Anterior cingulate cortex (tissue), 58 donors: ENCODE measurements around the gene TEX29.
A peak's percentile ranks its signal among the peaks of the same experiment; 100 is the strongest.

Source experiments
- DNase-seq, 58 donors: peaks; one replicate each; lab custom pipeline; 2025; lab: John Stamatoyannopoulos, UW

Gene TEX29

DNA sequence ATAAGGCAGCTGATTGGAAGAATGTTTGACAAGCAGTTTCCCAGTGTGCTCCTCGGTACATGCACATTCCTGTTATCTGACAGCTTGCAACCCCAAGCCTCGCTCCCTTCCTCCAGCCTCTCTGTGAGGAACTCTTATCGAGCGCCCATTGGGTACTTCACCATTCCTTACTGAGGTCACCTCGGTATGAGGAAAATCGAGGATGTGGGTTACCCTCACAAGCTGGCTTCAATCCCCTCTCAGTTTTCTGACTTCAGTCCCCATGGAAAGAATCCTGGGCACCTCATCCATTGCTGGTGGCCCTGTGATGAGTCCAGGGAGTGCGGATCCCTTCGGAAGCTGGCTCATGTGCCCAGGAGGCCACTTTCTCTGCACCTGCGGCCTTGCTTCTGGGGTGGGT, 17.3 kb downstream of the TEX29 start:
- no peak for DNase-seq

DNA sequence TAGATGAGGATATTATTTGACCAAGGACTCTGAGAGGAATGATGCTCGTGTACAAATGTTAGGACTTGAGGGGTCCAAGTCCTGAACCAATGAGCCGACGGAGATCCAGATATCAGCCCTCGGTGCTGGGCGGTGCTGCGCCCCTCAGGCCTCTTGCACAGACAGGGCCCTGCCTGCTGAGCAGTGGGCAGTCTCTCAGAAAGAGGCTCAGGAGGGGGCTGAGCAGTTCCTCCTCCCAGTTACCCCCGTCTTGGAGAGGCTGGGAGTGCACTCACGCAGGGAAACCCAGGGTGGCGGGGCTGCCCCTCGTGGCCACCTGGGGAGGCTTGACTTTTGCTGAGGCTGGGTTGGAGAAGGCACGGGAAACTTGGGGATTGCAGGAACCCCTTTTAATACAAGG, 18.4 kb downstream of the TEX29 start:
- no peak for DNase-seq

DNA sequence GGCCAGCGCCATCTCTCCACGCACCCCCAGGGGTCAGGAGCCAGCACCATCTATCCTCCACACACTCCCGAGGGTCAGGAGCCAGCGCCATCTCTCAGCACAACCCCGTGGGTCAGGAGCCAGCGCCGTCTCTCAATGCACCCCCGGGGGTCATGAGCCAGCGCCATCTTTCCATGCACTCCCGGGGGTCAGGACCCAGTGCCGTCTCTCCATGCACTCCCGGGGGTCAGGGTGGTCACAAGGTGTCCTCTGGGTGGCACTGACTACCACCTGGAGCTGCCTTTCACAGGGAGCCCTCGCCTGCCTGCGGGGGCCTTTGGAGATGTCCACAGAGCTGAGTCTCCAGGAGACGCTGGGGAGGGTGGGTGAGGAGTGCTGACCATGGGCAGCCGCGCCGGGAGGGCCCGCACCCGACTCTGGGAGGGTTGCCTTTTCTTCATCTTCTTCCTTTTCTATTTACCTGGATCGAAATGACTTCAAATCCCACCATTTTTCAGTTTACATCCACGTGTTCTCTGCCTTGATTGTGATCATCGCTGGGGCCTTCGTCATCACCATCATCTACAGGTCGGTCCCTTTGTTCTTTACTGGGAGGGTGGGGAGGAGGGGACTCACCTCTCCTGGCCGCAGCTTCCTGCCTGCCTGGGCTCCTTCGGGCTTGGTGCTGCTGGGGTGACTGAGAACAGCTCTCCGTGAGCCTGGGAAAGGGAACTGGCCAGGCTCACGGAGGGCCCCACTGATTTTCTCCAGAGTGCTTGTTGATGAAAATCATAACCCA, 19.1 kb downstream of the TEX29 start:
- no peak for DNase-seq

DNA sequence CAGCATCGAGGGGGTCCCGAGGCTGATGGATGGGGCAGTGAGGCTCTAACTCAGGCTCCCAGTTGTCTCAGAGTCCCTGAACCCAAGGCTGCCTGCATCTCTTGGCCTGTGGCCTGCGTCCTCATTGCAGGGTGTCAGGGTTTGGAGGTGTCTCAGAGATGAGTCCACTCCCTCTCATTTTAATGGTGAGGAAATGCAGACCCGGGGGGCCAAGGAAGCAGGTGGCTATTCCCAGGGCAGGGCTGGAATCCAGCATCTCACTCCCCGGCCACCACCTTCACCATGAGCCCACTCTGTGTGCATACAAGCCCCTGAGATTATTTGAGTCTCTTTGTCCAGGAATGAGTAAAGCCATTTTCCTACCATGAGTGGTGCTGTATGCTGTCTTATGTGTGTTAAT, 21.4 kb downstream of the TEX29 start:
- DNase-seq, result no peak

DNA sequence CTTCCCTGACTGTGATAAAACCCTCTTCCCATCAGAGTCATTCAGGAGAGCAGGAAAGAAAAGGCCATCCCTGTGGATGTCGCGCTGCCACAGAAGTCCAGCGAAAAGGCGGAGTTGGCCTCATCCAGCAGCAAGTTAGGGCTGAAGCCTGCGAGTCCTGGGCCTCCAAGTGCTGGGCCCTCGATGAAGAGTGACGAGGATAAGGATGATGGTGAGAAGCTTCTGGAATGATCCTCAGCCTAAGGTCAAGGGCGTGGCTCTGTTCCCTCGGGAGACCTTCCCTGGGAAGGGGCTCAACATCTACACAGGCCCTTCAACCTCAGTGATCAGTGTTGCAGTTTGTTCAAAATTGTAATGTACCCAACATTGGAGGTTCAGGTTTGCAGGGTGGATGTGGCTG, 22.3 kb downstream of the TEX29 start:
- DNase-seq, result no peak

DNA sequence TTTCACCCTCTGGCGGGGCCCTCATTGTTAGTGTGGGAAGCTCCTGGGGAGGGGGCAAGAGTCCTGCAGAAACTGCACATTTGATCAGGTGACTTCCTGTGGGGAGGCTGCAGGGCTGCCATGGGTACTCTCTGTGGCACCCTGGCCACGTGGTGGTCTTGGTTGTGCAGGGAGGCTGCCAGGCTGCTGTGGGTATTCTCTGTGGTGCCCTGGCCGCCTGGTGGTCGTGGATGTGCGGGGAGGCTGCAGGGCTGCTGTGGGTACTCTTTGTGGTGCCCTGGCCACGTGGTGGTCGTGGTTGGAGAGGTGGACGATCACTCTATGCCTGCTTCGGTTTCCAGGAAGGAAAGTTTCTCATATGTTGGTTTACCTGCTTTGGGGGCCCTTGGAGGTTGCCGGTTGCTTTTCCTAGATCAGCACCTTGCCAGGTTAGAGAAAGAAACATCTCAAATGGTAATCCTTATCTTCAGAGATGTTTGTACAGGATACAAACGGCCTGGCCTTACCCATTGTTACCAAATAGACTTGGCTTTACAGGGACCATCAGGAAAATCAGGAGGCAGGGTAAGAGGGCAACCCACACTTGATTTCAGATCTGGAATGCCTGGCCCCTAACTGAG, 22.9 kb downstream of the TEX29 start:
- no peak for DNase-seq

DNA sequence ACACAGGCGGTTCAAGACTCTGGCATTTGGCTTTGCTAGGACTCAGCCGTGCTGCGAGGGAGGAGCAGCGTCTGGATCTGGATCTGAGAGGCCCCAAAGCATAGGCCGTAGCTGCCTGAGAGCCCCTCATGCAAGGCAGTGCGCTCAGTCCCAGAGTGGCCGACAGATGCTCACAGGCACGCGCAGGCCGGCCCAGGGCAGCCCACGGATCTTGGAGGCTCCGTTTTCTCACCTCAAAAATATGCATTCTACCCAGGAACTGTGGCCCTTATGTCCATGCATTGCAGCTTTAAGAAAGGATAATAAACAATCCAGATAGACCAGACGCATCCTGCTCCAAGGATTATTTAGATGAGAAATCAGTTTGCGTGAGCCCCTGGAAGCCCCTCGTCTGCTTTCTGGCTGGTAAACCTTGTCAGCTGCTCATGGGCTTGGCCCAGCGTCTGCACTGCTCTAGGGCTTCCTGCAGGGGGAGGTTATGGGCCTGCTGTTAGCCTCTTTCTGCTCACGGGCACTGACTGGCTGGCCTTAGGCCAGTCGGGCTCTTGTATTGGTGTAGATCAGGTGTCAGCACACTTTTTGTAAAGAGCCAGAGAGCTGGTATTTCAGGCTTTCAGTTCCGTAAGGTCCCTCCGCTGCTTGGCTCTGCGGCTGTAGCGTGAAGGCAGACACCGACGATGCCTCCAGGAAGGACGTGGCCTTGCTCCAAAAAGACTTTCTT, 24.2 kb downstream of the TEX29 start:
- DNase-seq, result peak in 1 of 58 donors; percentile 19

DNA sequence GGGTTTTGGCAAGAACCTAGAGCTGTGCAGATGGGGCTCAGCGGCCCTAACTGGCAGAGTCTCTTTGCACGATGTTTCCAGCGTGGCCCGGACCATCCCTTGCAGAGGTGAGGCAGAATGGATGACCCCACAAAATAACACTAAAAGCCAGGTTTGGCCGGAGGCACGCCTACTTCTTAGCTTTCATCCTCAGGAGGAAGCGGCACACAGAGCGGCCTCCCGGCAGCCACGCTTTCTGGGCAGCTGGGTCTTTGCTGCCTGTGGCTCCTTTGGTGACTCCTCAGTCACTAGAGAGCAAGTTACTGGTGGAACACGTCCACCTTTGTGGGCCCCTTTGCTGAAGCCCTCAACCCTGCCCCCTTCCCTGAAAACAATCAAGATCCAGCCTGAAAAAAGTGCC, 25.2 kb downstream of the TEX29 start:
- no peak for DNase-seq

DNA sequence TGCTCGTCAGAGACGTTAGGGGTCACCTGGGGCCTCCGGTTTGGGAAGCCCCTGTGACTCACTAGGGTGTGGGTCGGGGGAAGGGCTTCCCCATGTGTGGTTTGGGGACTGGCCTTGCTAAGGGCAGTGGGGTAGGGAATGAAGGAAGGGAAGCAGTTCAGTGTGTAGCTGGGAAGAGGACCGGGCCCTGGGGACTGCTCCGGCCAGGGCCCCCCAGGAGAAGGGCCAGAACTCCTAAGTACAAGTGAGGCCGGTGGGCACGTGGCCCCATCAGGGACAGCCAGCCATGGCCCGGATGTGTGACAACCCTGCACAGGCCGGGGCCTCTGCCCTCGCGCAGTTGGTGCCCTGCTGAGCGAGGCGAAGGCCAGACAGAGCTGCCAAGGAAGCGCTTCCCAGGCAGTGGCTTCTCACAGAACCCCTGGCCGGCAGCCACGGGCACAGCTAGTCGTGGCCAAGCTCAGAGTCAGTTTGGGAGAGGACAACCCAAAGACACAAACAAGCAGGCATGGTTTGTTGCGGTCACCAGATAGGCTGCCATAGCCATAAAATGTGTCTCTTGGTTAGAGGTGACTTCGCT, 25.7 kb downstream of the TEX29 start:
- no peak for DNase-seq

DNA sequence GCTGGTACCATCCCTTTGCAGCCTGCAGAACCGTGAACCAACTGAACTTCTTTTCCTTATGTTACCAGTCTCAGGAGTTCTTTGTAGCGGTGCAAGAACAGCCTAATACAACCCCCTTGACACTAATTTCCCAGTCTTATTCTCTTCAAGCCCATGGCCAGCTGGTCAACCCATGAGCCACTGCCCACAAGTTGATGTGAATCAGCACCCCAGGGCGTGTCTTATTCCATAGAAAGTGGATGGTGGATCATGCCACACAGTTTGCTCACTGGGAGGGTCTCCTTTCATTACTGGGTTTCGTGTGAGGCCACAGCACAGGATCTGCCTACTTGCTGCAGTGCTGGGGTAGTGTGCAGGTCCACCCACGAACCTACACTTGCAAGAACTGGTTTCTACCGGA, 27.0 kb downstream of the TEX29 start:
- DNase-seq, result no peak

DNA sequence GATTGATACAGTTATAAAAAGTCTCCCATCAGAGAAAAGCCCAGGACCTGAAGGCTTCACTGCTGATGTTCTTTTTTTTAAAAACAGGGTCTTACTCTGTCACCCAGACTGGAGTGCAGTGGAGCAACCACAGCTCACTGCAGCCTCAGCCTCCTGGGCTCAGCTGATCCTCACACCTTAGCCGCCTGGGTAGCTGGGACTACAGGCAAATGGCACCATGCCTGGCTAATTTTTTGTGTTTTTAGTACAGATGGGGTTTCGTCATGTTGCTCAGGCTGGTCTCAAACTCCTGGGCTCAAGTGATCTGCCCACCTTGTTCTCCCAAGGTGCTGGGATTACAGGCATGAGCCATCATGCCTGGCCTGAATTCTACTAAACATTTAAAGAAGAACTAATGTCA, 33.1 kb downstream of the TEX29 start:
- DNase-seq, result no peak

DNA sequence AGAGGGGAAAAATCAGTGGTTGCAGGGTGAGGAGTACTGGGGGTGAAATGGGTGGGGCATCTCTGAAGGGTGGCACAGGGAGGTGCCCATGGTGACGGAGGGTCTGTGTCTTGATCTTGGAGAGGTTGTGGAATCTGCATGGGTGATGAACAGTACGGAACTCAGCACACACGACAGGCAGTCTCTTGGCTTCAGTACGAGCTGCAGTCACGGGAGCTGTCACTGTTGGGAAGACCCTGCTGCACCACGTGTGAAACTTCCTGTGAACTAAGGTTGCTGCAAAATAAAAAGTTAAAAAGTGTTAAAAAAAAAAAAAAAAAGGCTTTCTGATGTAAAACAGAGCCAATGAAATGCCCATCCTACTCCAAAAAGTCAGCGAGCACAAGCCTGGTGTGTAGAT, 34.3 kb downstream of the TEX29 start:
- DNase-seq, result no peak

DNA sequence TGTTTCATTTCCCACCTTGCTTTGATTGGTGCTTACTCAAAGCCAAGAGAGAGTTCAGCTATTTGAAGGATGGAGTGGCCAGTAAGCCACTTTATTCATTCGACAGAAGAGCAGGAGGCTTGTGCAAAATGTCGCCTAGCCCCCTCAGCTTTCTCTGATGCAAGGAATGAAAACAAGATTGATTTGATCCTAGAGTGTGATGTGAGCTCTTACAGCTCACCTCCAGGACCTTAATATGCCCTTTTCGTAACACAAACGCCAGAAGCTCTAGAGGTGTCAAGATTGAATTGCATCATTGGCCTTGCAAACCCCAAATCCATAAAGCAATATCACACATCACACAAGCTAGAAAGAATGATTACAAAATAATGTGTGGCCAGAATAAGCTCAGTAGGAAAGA, 36.4 kb downstream of the TEX29 start:
- DNase-seq, result no peak

DNA sequence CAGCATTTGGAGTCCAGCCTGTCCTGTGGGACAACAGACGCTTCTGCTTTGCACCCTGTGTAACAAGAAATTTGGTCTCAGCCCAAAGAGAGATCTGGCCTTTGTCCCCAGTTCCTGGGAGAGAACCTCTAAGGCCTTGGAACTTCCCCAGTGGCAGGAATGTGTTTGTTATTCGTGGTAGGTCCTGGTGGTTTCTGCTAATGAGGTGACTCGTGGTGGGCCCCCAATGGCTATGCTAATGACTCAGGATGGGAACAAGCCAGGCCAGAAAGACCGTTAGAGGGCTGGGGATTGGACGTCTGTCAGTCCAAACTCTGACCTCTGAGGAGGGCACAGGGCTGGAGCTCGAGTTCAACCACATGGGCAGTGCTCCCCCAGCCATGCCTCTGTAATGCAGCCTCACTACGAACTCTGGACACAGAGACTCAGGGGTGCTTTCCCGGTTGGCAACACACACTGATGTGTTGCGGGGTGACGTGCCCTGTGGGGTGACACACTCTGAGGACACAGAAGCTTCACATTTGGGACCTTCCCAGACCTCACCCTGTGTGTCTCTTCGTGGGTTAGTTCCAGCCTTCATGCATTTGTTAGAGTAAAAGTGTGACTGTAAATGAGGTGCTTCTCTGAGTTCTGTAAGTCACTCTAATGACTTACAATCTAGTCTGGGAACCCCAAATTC, 38.9 kb downstream of the TEX29 start:
- no peak for DNase-seq

DNA sequence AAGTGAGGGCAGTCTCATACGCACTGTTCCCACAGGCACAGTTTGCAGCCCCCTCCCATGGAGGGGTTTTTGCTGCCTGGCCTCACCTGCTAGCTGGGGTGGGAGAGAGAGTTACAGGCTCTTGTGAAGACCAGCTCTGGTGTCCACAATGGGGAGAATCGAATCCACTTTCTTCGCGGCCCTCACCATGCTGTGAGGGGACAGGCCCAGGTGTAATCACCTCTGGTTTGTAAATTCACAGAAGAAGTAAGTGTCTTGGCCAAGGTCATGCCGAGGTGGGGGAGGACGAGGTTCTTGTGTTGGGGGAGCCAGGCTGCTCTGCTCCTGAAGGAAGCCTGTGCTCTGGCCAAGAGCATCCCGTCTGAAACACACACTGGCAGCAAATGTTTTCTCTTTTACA, 39.5 kb downstream of the TEX29 start:
- DNase-seq, result no peak

DNA sequence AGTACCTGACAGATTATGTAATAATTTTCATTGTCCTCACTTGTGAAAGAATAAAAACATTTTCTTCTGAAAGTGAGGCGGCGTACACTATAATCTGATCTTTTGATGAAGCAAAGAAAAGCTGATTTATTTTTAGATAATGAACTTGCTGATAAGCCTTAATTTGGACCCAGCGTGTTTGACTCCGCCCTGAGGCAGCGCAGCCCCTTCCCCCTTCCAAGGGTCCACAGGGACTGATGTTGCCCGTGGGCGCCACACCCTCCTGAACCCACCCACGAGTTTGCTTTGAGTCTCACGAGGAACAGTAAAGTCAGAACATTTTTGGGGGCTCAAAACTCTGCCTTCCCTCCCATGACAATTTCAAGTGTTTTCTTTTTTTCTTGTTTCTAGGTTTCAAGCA, 40.0 kb downstream of the TEX29 start:
- no peak for DNase-seq

DNA sequence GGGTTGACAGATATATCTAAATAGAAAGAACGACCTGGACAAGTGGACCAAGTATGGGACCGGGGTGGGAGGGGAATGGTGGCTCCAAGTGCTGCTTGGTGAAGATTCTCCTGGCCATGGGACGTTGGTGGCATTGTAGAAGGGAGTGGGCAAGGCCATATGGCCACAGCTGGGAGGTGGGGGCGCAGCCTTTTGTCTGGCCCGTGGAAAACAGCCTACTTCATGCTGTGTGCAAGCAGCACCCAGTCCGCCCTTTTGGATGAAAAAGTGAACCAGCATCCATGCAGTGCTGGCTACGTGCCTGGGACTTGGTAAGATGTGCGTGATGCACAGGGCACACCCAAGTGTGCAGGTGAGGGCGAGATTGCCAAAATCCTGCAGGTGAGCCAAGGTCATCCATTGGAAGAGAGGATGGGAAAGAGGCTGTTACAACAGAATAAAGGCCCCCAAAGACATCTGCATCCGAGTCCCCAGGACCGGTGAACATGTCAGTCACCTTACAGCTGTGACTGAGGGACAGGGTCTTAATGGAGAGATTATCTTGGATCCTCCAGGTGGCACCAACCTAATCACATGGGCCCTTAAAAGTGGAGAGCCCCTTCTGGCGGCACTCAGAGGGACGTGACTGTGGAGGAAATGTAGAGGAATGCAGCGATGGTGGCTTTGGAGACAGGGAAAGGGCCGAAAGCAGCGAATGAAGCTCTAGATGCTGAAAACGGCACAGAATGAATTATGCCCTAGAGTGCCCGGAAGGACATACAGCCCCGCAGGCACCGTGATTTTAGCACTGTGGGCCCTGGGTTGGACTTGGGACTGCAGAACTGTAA, 40.8 kb downstream of the TEX29 start:
- no peak for DNase-seq

DNA sequence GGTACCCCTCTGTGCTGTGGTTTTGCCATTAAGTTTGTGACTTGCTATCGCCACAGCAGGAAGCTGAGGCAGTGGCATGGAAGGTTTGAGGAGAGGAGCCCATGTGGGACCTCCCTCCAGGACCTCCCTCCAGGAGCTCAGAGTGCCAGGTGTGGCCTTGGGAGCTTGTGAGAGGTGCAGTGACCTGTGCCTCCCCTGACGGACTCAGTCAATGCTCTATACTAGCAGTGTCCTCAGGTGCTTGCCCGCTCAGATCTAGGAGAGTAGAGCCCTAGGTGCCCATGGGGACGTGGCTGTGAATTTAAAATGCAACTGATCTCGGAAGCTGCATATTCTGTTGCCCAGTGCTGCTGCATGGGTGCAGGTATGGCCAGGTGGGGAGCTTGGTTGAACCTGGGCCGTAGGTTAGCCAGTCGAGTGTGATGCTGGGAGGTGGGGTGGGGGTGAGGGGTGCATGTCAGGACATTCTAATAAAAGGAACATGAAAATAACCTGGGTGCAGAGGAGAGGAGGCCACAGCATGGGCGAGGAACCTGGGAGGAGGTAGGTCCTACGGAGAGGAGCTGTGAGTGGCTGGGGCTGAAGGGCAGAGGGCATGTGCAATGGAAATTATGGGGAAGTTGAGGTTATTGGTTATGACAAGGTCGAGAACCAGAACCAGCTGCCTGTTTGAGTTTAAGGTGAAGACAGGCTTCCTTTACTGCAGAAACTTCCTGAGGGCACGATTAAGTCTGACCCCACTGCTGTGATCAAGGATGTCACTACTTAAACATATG, 41.6 kb downstream of the TEX29 start:
- no peak for DNase-seq

DNA sequence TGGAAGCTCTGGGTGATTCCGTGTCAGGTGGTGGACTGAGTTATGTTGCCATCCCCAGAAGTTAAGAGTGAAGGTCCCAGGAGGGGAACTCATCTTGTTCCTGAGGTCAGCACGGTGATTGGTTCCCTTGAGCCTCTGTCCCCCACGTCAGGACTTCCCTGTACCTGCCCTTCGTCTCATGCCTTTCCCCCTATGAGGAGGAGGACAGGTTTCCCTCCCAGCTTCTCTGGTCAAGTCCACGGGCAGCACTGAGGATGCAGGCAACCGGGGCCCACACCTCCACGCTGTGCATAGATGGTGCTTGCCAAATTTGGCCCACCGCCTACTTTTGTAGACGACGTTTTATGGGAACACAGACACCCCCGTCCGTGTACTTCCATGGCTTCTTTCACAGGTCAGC, 42.7 kb downstream of the TEX29 start:
- no peak for DNase-seq
